ENCODE results near the gene KCNJ18.
"Not testable (repeated sequence)": the region's sequence is repeated elsewhere in the genome, so short reads cannot be mapped to it uniquely, and the experiment has no call there.

GRCh38 chr17:21648125-21648524 is 44.2 kb upstream of the KCNJ18 start:
- TF ChIP-seq CTCF (conservative IDR thresholded peaks at IDR 0.05 in 1 of 2, IDR thresholded peaks at IDR 0.05 in 1 of 2; ENCODE audit: low read depth in 1 of 2, low read length in 2 of 2); EZH2 (IDR thresholded peaks at IDR 0.05; ENCODE audit: low read length, missing control alignments): not testable (repeated sequence)
